Loucy (cell line): ENCODE results near the gene TADA3.

Experiments used
- EZH2phosphoT487 ChIP-seq: fragments of 200-600 bp; IDR thresholded peaks from 2 replicates; pipeline ENCODE4 v1.6.1; 2018; ENCODE audit warnings: antibody characterized with exemption, mild to moderate bottlenecking, moderate library complexity, borderline replicate concordance
- TF ChIP-seq, protein P1 (sequence below): fragments of 200-600 bp; sonication (generic); conservative IDR thresholded peaks from 2 replicates; pipeline ENCODE4 v1.5.1; 2014; ENCODE audit warnings: mild to moderate bottlenecking, antibody characterized with exemption, low read length

DNA sequence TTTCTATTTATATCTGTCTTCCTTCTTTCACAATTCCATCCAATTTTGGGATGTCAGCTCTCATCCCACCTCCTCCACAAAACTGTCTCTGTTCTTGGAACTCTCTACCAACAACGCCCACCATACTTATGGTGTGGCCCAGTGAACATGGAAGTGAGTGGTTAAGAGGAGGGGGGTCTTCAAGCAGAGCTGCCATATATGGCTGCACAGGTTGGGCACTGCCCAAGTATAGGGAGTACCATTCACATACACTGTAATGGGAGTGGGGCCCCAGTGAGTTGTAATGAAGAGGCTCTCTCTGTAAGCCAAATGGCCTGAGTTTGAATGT is 14.6 kb downstream of the TADA3 start:
- TF ChIP-seq, protein P1, sequence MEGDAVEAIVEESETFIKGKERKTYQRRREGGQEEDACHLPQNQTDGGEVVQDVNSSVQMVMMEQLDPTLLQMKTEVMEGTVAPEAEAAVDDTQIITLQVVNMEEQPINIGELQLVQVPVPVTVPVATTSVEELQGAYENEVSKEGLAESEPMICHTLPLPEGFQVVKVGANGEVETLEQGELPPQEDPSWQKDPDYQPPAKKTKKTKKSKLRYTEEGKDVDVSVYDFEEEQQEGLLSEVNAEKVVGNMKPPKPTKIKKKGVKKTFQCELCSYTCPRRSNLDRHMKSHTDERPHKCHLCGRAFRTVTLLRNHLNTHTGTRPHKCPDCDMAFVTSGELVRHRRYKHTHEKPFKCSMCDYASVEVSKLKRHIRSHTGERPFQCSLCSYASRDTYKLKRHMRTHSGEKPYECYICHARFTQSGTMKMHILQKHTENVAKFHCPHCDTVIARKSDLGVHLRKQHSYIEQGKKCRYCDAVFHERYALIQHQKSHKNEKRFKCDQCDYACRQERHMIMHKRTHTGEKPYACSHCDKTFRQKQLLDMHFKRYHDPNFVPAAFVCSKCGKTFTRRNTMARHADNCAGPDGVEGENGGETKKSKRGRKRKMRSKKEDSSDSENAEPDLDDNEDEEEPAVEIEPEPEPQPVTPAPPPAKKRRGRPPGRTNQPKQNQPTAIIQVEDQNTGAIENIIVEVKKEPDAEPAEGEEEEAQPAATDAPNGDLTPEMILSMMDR, result no peak
- no peak for TF ChIP-seq EZH2phosphoT487
